ENCODE results near the gene DNAI7. TPM values are rescaled to one million over a fixed set of nuclear protein-coding genes. Genes with fewer than 3 reads are reported as not detected.

The DNAI7 gene
- total and polyA plus RNA-seq, 2 of the 13 experiments (the other 11 are each of a cell fraction or from before 2014, with no cell fraction given), result 0.04 to 0.25 TPM

DNA sequence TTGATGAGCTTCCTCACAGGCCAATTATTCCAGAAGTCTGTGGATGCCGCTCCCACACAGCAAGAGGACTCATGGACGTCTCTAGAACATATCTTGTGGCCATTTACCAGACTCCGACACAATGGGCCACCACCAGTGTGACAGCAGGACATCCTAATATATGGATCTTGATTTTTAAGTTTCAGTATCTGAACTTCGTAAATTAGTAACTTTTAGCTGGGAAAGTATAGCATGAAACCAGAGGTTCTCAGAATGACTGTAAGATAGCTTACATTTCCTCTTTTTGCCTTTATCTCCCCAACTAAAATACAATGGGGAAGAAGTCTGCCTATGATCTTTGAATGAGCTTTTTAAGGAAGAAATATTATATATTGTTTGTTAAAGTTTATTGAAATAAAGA is 87.0 kb downstream of the DNAI7 start:
- no peaks in the 10 kb centered on the region for H3K79me2 ChIP-seq (ENCODE audit: insufficient read depth, low read length)
- DNase-seq (ENCODE audit: low spot score) (no peak), FAIRE-seq (no peak), ATAC-seq (no peak)
- no peaks in the 10 kb centered on the region for H3K4me1 ChIP-seq (ENCODE audit: insufficient read depth, low read length)
- in situ Hi-C loops (cut with HindIII; ENCODE audit: extremely low pct_ligation_motif_present, low pct_unique_long_range_greater_than_20kb), result no loop called here
- ChIA-PET POLR2A (no interaction called here), CTCF (ENCODE audit: low intra/inter-chr PET ratio, low total read pairs) (no interaction called here)
- no peak overlapping the region for H3K9ac ChIP-seq (ENCODE audit: insufficient read depth, low read depth, low read length)
- no peak overlapping the region for H3K4me2 ChIP-seq (ENCODE audit: low read depth, low read length)
- intact Hi-C loops (cut with micrococcal nuclease; ENCODE audit: unreplicated experiment), result no loop called here
- no peak overlapping the region for H2AFZ ChIP-seq (ENCODE audit: low read length)
- no peaks in the 10 kb centered on the region for H3K27me3 ChIP-seq (ENCODE audit: control insufficient read depth in 1 of 2, insufficient read depth in 2 of 2, low read length in 2 of 2)
- TF ChIP-seq RBFOX2 (IDR thresholded peaks at IDR 0.05; ENCODE audit: low read depth, low read length), result no peak
- TF ChIP-seq, protein P1, sequence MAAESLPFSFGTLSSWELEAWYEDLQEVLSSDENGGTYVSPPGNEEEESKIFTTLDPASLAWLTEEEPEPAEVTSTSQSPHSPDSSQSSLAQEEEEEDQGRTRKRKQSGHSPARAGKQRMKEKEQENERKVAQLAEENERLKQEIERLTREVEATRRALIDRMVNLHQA (CRISPR knock-in tag; IDR thresholded peaks at IDR 0.05), result no peak
- TF ChIP-seq ZNF317 (CRISPR knock-in tag; IDR thresholded peaks at IDR 0.05), result no peak
- TF ChIP-seq MTA3 (CRISPR knock-in tag; IDR thresholded peaks at IDR 0.05), result no peak
- TF ChIP-seq RFX1 (IDR thresholded peaks at IDR 0.05), result no peak
- TF ChIP-seq ZNF431 (CRISPR knock-in tag; IDR thresholded peaks at IDR 0.05; ENCODE audit: borderline replicate concordance, low read depth), result no peak
- TF ChIP-seq NAIF1 (CRISPR knock-in tag; IDR thresholded peaks at IDR 0.05; ENCODE audit: borderline replicate concordance), result no peak
- TF ChIP-seq PRPF4 (IDR thresholded peaks at IDR 0.05; ENCODE audit: low read depth, low read length, poor library complexity, severe bottlenecking), result no peak
- no peak for TF ChIP-seq TEAD3 (CRISPR knock-in tag; optimal IDR thresholded peaks at IDR 0.05; ENCODE audit: borderline replicate concordance)
- TF ChIP-seq ZNF572 (CRISPR knock-in tag; IDR thresholded peaks at IDR 0.05), result no peak
- TF ChIP-seq HMGA1 (CRISPR knock-in tag; conservative IDR thresholded peaks at IDR 0.05), result no peak
- no peak for TF ChIP-seq HNF4A (CRISPR knock-in tag; IDR thresholded peaks at IDR 0.05)
- no peak for TF ChIP-seq GABPA (IDR thresholded peaks at IDR 0.05; ENCODE audit: low read depth, low read length)
- TF ChIP-seq GABPA (CRISPR knock-in tag; IDR thresholded peaks at IDR 0.05; ENCODE audit: low read depth), result no peak
- TF ChIP-seq PITX1 (CRISPR knock-in tag; IDR thresholded peaks at IDR 0.05), result no peak
- TF ChIP-seq, protein P2, sequence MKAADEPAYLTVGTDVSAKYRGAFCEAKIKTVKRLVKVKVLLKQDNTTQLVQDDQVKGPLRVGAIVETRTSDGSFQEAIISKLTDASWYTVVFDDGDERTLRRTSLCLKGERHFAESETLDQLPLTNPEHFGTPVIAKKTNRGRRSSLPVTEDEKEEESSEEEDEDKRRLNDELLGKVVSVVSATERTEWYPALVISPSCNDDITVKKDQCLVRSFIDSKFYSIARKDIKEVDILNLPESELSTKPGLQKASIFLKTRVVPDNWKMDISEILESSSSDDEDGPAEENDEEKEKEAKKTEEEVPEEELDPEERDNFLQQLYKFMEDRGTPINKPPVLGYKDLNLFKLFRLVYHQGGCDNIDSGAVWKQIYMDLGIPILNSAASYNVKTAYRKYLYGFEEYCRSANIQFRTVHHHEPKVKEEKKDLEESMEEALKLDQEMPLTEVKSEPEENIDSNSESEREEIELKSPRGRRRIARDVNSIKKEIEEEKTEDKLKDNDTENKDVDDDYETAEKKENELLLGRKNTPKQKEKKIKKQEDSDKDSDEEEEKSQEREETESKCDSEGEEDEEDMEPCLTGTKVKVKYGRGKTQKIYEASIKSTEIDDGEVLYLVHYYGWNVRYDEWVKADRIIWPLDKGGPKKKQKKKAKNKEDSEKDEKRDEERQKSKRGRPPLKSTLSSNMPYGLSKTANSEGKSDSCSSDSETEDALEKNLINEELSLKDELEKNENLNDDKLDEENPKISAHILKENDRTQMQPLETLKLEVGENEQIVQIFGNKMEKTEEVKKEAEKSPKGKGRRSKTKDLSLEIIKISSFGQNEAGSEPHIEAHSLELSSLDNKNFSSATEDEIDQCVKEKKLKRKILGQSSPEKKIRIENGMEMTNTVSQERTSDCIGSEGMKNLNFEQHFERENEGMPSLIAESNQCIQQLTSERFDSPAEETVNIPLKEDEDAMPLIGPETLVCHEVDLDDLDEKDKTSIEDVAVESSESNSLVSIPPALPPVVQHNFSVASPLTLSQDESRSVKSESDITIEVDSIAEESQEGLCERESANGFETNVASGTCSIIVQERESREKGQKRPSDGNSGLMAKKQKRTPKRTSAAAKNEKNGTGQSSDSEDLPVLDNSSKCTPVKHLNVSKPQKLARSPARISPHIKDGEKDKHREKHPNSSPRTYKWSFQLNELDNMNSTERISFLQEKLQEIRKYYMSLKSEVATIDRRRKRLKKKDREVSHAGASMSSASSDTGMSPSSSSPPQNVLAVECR (CRISPR knock-in tag; IDR thresholded peaks at IDR 0.05; ENCODE audit: borderline replicate concordance), result no peak
- TF ChIP-seq ZNF44 (CRISPR knock-in tag; IDR thresholded peaks at IDR 0.05), result no peak
- no peak for TF ChIP-seq U2AF2 (IDR thresholded peaks at IDR 0.05; ENCODE audit: low read depth, low read length)
- TF ChIP-seq ZNF460 (CRISPR knock-in tag; IDR thresholded peaks at IDR 0.05; ENCODE audit: borderline replicate concordance), result no peak
- TF ChIP-seq ETV6 (CRISPR knock-in tag; conservative IDR thresholded peaks at IDR 0.05), result no peak
- TF ChIP-seq ZNF101 (CRISPR knock-in tag; IDR thresholded peaks at IDR 0.05; ENCODE audit: borderline replicate concordance, low read depth), result no peak
- H3K27ac ChIP-seq (ENCODE audit: extremely low read length, insufficient read depth, low read length), result no peak overlapping the region
- WGBS (ENCODE audit: low lambda C conversion rate), result 54% methylated on average over 4 of the region's 4 CpGs
- no peaks in the 10 kb centered on the region for H3K9me3 ChIP-seq (ENCODE audit: low read length)
- H4K20me1 ChIP-seq (ENCODE audit: insufficient read depth, low read length), result no peaks in the 10 kb centered on the region
- BruUV-seq (replicated peaks), result no TSS peak
- no peak overlapping the region for H3K4me3 ChIP-seq (replicated peaks in 1 of 3; ENCODE audit: insufficient read depth in 1 of 3, low read depth in 2 of 3, low read length in 3 of 3)
- H3K36me3 ChIP-seq (replicated peaks in 1 of 2; ENCODE audit: control insufficient read depth in 1 of 2, insufficient read depth in 2 of 2, low read length in 2 of 2), result no peaks in the 10 kb centered on the region
